ENCODE data around the gene MAPKAP1. TPM values are rescaled to one million over a fixed set of nuclear protein-coding genes. Genes with fewer than 3 reads are reported as not detected.
"Not testable (repeated sequence)": the region's sequence is repeated elsewhere in the genome, so short reads cannot be mapped to it uniquely, and the experiment has no call there.

MAPKAP1 gene
- total RNA-seq, 2 experiments from 2014 or later, result 58.7 to 63.6 TPM

DNA sequence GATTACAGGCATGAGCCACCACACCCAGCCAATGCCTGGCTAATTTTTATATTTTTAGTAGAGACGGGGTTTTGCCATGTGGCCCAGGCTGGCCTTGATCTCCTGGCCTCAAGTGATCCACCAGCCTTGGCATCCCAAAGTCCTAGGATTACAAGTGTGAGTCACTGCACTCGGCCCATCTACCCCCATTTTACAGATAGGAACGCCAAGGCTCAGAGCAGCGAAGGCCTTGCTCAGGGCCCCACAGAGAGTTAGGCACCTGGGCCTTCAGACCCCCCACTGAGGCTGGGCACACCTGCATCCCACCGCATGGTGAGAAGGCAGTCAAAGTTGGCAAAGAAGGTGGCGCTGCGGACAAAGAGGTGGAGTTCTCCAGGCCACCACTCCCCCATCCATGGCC is 302.3 kb downstream of the MAPKAP1 start:
- H3K9me3 Mint-ChIP-seq, result no peaks in the 10 kb centered on the region
- peaks cover 10% of the 10 kb centered on the region for H3K4me1 Mint-ChIP-seq
- H3K27me3 Mint-ChIP-seq, result peaks cover 9% of the 10 kb centered on the region
- CTCF ChIA-PET, result no interaction called here
- no peaks in the 10 kb centered on the region for H3K36me3 Mint-ChIP-seq (ENCODE audit: low read depth)
- no peak overlapping the region for H3K27ac Mint-ChIP-seq
- POLR2A ChIA-PET, result no interaction called here
- no peak for DNase-seq
- H3K4me3 Mint-ChIP-seq, result no peak overlapping the region

DNA sequence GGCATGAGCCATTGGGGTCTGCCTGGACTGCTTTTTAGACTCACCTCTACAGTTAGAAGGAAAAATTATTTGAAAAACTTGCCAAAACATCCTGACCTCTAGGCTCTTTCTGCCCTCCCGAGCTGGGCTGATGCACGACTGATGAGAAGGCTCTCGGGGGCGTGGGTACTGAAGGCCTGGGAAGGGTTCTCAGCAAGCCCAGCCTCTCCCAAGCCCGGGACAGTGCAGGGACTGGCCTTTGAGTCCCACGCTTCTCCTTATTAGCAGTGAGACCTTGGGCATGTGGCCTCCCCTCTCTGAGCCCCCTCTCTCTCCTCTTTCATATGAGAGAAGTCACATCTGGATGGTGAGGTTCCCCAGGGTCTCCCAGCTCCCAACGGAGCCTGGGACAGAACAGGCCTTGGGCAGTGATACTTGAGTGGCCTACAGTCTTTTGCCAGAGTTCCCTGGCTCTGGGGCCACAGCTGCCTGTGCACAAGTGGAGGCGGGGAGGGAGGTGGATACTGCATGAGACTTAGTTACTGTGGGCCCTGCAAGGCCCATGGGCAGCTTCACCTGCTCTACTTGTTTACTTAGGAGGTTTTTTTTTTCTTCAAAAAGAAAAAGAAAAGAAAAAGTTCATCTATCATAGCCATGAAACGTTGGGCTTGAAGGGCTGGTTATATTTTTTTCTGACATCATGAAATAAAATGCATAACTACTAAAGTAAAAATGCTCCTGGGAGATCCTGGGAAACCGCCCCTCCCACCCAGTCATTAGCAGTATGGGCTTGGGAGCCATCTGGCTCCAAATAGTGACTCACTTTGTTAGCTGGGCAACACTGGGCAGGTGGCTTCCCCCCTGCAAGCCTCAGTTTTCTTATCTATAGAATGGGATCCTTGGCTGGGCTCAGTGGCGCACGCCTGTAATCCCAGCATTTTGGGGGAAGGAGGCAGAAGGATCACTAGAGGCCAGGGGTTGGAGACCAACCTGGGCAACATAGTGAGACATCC is 306.0 kb downstream of the MAPKAP1 start:
- ChIA-PET POLR2A (no interaction called here), CTCF (interaction anchor here (0.6 to 1.0 kb wide), 2 partner anchors 112 to 373 kb away, joined by 3 read pairs; no protein-coding TSS in a partner anchor)
- H3K4me3 Mint-ChIP-seq, result no peak overlapping the region

DNA sequence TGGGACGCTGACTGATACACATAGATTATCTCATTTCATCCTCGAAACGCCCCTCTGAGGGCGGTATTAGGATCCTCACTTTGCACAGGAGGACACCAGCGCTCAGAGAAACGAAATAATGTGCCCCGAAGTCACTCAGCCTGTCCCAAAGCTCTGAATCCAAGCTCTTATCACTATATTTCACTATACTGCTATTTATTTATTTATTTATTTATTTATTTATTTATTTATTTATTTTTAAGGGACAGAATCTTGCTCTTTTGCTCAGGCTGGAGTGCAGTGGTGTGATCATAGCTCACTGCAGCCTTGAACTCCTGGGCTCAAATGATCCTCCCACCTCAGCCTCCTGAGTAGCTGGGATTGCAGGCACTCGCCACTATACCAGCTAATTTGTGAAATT is 306.8 kb downstream of the MAPKAP1 start:
- CTCF ChIA-PET, result interaction anchor here (0.6 kb wide), 1 partner anchor 374 kb away, joined by 3 read pairs; no protein-coding TSS in a partner anchor
- H3K9me3 Mint-ChIP-seq, result not testable (repeated sequence)

More for the DNA sequence above, 306.0 kb downstream of the MAPKAP1 start:
- Mint-ChIP-seq H3K27me3 (no peaks in the 10 kb centered on the region), H3K4me1 (no peaks in the 10 kb centered on the region), H3K36me3 (ENCODE audit: low read depth) (no peaks in the 10 kb centered on the region), H3K27ac (no peak overlapping the region), H3K9me3 (no peaks in the 10 kb centered on the region)
- no peak for DNase-seq

DNA sequence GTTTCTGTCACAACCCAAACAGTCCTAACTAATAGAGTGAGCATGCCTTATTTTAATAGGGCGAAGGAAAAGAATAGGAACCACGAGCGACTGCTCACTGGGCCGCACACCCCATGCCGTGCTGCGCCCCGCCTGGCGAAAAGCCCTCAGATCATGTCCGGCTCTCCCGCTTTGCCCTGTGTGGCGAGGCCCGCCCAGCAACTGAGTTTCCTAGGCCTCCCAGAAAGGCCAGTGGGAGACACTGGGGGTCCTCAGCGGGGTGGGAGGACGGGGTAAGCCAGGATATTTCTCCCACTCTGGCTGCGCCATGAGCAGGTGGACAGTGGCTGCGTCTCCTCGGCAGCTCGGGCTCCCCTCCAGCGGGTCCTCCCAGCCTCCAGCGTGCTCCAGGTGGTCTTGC is 307.3 kb downstream of the MAPKAP1 start:
- ChIA-PET POLR2A (no interaction called here), CTCF (interaction anchor here (1.2 to 1.3 kb wide), 2 partner anchors 8 to 19 kb away, joined by 3 to 6 read pairs; no protein-coding TSS in a partner anchor)
- Mint-ChIP-seq H3K27ac (no peak overlapping the region), H3K9me3 (no peaks in the 10 kb centered on the region), H3K4me1 (no peaks in the 10 kb centered on the region), H3K36me3 (ENCODE audit: low read depth) (no peaks in the 10 kb centered on the region), H3K4me3 (no peak overlapping the region), H3K27me3 (no peaks in the 10 kb centered on the region)
- DNase-seq, result no peak

More for the DNA sequence above, 306.8 kb downstream of the MAPKAP1 start:
- H3K27ac Mint-ChIP-seq; POLR2A ChIA-PET; H3K4me1 Mint-ChIP-seq; H3K27me3 Mint-ChIP-seq; DNase-seq; H3K4me3 Mint-ChIP-seq; H3K36me3 Mint-ChIP-seq (ENCODE audit: low read depth): not testable (repeated sequence)

DNA sequence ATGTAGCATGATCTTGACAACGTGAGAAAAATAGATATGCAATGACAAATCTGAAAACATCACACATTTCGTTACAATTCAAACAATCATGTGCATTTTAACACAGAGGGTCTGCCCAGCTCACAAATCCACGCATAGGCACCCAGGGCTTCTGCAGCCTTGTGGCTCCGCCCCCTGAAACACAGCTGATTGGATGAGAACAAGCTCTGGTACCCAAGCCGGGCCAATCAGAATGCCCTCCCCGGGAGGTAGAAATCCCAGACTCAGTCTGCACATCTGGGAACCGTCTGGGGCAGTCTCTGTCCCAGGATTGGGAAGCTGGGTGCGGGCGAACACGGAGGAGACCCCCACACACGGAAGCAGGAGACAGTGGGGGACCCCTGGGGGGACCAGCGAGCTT is 307.8 kb downstream of the MAPKAP1 start:
- POLR2A ChIA-PET, result no interaction called here
- CTCF ChIA-PET, result interaction anchor here (1.2 to 1.3 kb wide), 2 partner anchors 9 to 19 kb away, joined by 3 to 6 read pairs; no protein-coding TSS in a partner anchor
- H3K4me3 Mint-ChIP-seq, result no peak overlapping the region
- no peak overlapping the region for H3K27ac Mint-ChIP-seq
- no peaks in the 10 kb centered on the region for H3K27me3 Mint-ChIP-seq
- DNase-seq, result no peak
- no peaks in the 10 kb centered on the region for H3K9me3 Mint-ChIP-seq
- no peaks in the 10 kb centered on the region for H3K4me1 Mint-ChIP-seq
- no peaks in the 10 kb centered on the region for H3K36me3 Mint-ChIP-seq (ENCODE audit: low read depth)

DNA sequence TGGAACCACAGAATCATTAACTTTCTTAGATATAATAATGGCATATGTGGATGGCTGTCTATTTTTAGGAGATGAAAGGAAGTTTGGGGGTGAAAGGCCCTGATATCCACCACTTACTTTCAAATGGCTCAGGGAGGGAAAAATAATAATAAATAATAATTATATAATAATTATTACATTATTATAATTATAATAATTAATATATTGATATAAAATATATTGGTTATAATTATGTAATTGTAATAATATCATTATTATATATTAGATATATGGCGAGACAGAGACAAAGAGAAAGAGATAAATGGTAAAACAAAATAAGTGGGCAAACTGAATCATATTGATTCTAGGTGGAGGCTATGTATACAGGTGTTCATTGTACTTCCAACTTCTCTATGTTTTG is 308.8 kb downstream of the MAPKAP1 start:
- H3K27ac Mint-ChIP-seq, result no peak overlapping the region
- H3K36me3 Mint-ChIP-seq (ENCODE audit: low read depth), result no peaks in the 10 kb centered on the region
- CTCF ChIA-PET, result interaction anchor here (1.3 kb wide), 1 partner anchor 9 kb away, joined by 6 read pairs; no protein-coding TSS in a partner anchor
- H3K27me3 Mint-ChIP-seq, result no peaks in the 10 kb centered on the region
- H3K4me3 Mint-ChIP-seq, result no peak overlapping the region
- H3K4me1 Mint-ChIP-seq, result no peaks in the 10 kb centered on the region
- H3K9me3 Mint-ChIP-seq, result no peaks in the 10 kb centered on the region
- POLR2A ChIA-PET, result no interaction called here
- no peak for DNase-seq

DNA sequence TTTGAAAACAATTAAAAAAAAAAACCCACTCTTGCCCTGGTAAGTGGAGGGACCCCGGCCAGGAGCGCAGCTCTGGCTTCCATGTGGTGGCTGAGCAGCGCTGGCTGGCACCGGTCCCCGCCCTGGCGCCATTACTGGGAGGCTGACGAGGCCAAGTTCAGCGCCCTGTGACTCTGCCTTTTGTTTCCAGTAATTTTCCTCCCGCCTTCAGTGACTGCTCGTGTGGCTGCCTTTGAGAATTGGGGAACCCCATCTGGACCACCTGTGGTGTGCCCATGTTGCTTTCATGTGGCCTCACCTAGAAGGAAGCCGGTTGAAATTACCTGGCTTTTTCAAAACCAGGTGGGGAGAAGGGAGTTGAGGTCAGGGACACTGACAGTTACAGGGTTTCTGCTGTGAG is 309.3 kb downstream of the MAPKAP1 start:
- Mint-ChIP-seq H3K27ac (no peak overlapping the region), H3K36me3 (ENCODE audit: low read depth) (no peaks in the 10 kb centered on the region)

DNA sequence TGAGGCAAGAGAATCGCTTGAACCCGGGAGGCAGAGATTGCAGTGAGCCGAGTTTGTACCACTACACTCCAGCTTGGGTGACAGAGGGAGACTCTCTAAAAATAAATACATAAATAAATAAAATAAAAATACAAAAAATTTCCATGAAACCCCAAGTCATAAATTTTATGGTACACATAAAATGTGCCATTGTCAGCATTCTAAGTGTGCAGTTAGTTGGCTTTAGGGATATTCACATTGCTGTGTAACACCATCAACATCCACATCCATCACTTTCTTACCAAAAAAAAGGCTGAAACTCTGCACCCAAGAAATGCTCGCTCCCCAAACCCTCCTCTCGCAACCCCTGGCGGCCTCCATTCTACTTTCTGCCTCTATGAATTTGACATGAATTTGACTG is 310.2 kb downstream of the MAPKAP1 start:
- Mint-ChIP-seq H3K4me1 (no peaks in the 10 kb centered on the region), H3K27ac (no peak overlapping the region), H3K9me3 (no peaks in the 10 kb centered on the region), H3K4me3 (no peak overlapping the region), H3K27me3 (no peaks in the 10 kb centered on the region), H3K36me3 (ENCODE audit: low read depth) (no peaks in the 10 kb centered on the region)
- CTCF ChIA-PET, result interaction anchor here (1.1 kb wide), 1 partner anchor 11 kb away, joined by 4 read pairs; no protein-coding TSS in a partner anchor
- POLR2A ChIA-PET, result no interaction called here
- DNase-seq, result no peak

More for the DNA sequence above, 309.3 kb downstream of the MAPKAP1 start:
- Mint-ChIP-seq H3K4me1 (no peaks in the 10 kb centered on the region), H3K9me3 (no peaks in the 10 kb centered on the region), H3K4me3 (no peak overlapping the region), H3K27me3 (no peaks in the 10 kb centered on the region)
- no peak for DNase-seq
- ChIA-PET POLR2A (no interaction called here), CTCF (no interaction called here)

DNA sequence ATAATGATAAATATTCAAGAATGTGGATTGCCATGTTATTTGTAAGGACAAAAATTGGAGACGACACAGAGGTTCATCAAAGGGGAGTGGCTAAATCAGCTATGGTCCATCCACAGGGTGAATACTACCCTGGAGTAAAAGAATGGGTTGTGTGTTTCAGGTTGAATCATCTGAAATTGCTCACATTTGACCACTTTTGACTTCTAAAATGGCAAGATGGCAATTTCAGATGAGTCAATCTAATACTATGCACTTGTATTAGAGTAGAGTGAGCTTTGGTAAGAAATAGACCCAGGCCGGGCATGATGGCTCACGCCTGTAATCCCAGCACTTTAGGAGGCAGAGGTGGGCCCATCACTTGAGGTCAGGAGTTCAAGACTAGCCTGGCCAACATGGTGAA is 313.6 kb downstream of the MAPKAP1 start:
- Mint-ChIP-seq H3K27ac (no peak overlapping the region), H3K4me1 (no peaks in the 10 kb centered on the region), H3K27me3 (no peaks in the 10 kb centered on the region), H3K36me3 (ENCODE audit: low read depth) (no peaks in the 10 kb centered on the region), H3K9me3 (no peaks in the 10 kb centered on the region), H3K4me3 (no peak overlapping the region)
- POLR2A ChIA-PET, result no interaction called here
- no peak for DNase-seq
- CTCF ChIA-PET, result interaction anchor here (0.8 to 1.7 kb wide), 2 partner anchors 9 to 15 kb away, joined by 3 to 5 read pairs; no protein-coding TSS in a partner anchor

DNA sequence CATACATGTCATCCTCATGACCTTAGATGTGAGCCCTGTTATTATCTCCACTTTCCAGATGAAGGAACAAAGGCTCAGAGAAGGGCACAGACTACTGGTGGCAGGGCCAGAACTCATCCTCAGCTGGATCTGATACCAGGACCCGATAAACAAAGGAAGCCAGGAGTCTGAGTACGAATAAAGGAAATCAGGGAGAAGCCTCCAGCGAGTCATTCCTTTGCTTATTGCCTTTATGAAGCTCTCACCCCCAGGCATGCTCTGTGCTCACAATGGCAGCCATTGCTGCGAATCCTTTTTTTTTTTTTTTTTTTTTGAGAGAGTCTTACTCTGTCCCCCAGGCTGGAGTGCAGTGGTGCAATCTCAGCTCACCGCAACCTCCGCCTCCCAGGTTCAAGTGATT is 315.3 kb downstream of the MAPKAP1 start:
- no peaks in the 10 kb centered on the region for H3K4me1 Mint-ChIP-seq
- H3K9me3 Mint-ChIP-seq, result no peaks in the 10 kb centered on the region
- CTCF ChIA-PET, result no interaction called here
- no peak overlapping the region for H3K27ac Mint-ChIP-seq
- H3K36me3 Mint-ChIP-seq (ENCODE audit: low read depth), result no peaks in the 10 kb centered on the region
- POLR2A ChIA-PET, result interaction anchor here (0.5 kb wide), 1 partner anchor 145 kb away, joined by 3 read pairs; no protein-coding TSS in a partner anchor
- DNase-seq, result no peak
- H3K27me3 Mint-ChIP-seq, result peaks cover 2% of the 10 kb centered on the region
- no peak overlapping the region for H3K4me3 Mint-ChIP-seq

DNA sequence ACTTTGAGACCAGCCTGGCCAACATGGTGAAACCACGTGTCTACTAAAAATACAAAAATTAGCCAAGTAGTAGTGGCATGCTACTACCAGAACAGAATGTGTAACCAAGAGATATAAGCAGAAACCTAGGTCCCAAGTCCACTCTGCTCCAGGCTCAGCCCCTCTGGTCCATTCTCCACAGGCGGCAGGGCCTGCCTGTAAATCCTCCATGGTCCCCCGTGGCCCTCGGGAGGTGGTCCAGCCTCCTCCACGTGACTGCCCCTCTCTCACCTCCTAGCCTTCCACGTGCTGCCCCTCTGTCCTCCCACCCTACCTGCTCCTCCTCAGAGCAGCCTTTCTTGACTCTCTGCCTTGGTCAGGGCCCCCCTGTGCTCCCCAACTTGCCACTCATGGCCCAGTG is 318.0 kb downstream of the MAPKAP1 start:
- POLR2A ChIA-PET, result no interaction called here
- DNase-seq, result no peak
- peaks cover 5% of the 10 kb centered on the region for H3K27me3 Mint-ChIP-seq
- no peak overlapping the region for H3K4me3 Mint-ChIP-seq
- CTCF ChIA-PET, result interaction anchor here (0.6 kb wide), 1 partner anchor 385 kb away, joined by 3 read pairs; no protein-coding TSS in a partner anchor
- no peaks in the 10 kb centered on the region for H3K4me1 Mint-ChIP-seq
- no peak overlapping the region for H3K27ac Mint-ChIP-seq
- no peaks in the 10 kb centered on the region for H3K9me3 Mint-ChIP-seq
- H3K36me3 Mint-ChIP-seq (ENCODE audit: low read depth), result no peaks in the 10 kb centered on the region

DNA sequence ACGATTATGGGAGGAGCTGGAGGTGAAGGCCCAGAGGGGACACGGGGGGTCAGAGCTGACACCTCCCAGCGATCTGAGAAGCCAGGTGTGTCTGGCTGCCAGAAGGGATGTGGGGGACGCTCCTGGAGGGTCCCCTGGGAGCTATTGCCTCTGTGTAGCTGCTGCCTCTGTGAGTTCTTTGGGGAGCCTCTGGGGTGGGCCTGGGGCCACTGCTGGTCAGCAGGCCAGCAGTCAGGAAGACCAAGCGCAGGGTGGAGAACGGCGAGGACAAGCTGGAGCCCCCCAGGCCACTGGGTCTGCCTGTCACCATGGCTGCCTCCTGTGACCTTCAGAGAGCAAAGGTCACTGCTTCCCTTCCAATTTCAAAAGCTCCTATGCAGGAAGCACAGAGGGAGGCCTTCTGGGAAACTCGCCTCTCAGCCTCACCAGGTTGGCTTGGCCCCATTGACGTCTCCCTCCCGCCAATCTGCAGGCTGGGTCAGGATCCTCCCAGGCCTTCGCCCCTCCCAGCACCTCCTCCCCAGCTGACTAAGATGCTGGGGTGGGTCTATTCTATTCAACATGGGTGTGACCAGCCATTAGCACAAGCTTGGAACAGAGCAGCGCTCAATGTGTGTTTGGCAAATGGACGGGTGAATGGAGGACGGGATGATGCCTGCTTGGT is 319.0 kb downstream of the MAPKAP1 start:
- Mint-ChIP-seq H3K36me3 (ENCODE audit: low read depth) (no peaks in the 10 kb centered on the region), H3K4me3 (no peak overlapping the region), H3K4me1 (no peaks in the 10 kb centered on the region), H3K27ac (no peak overlapping the region), H3K9me3 (no peaks in the 10 kb centered on the region), H3K27me3 (peaks cover 7% of the 10 kb centered on the region)
- CTCF ChIA-PET, result interaction anchor here (0.6 kb wide), 1 partner anchor 7 kb away, joined by 4 read pairs; no protein-coding TSS in a partner anchor
- no peak for DNase-seq
- POLR2A ChIA-PET, result no interaction called here

Data from activated CD4-positive, alpha-beta T cell treated with anti-CD3 and anti-CD28 coated beads, Interleukin-2, amount 10 ng/mL, durations not matched to agents 7 days and 5 days (primary cell).